CD4-positive, alpha-beta T cell treated with Interleukin-6 for 4 hours (primary cell): ENCODE results near the gene EPHA2.
"Not testable (repeated sequence)": the region's sequence is repeated elsewhere in the genome, so short reads cannot be mapped to it uniquely, and the experiment has no call there.

Experiments
- DNase-seq: peaks from one replicate; pipeline ENCODE4 v3.0.0-alpha.2; 2020; ENCODE audit warnings: mixed read lengths

EPHA2 gene

GRCh38 chr1:16117369-16117768 is 38.5 kb downstream of the EPHA2 start:
- DNase-seq = no peak

GRCh38 chr1:16116625-16117024 is 39.2 kb downstream of the EPHA2 start:
- DNase-seq = no peak

- DNase-seq = no peak
Observed at GRCh38 chr1:16116002-16116401, 39.9 kb downstream of the EPHA2 start.

GRCh38 chr1:16115468-16115983 is 40.3 kb downstream of the EPHA2 start:
- no peak for DNase-seq

GRCh38 chr1:16114527-16115467 is 41.1 kb downstream of the EPHA2 start:
- DNase-seq = no peak

- DNase-seq = no peak
Observed at GRCh38 chr1:16112596-16113555, 43.0 kb downstream of the EPHA2 start.

- no peak for DNase-seq
Observed at GRCh38 chr1:16111771-16112595, 43.9 kb downstream of the EPHA2 start.

- no peak for DNase-seq
Observed at GRCh38 chr1:16110884-16111283, 45.0 kb downstream of the EPHA2 start.

GRCh38 chr1:16110456-16110855 is 45.4 kb downstream of the EPHA2 start:
- DNase-seq = no peak

- no peak for DNase-seq
Observed at GRCh38 chr1:16109571-16109970, 46.3 kb downstream of the EPHA2 start.

- DNase-seq = not testable (repeated sequence)
Observed at GRCh38 chr1:16107039-16107438, 48.8 kb downstream of the EPHA2 start.

GRCh38 chr1:16101623-16102022 is 54.2 kb downstream of the EPHA2 start:
- no peak for DNase-seq

GRCh38 chr1:16099412-16099811 is 56.5 kb downstream of the EPHA2 start:
- DNase-seq = no peak

- DNase-seq = no peak
Observed at GRCh38 chr1:16095447-16095846, 60.4 kb downstream of the EPHA2 start.

- DNase-seq = no peak
Observed at GRCh38 chr1:16094453-16095158, 61.3 kb downstream of the EPHA2 start.

GRCh38 chr1:16093611-16094010 is 62.3 kb downstream of the EPHA2 start:
- DNase-seq = no peak

GRCh38 chr1:16092923-16093511 is 62.9 kb downstream of the EPHA2 start:
- no peak for DNase-seq

GRCh38 chr1:16092097-16092922 is 63.6 kb downstream of the EPHA2 start:
- no peak for DNase-seq

GRCh38 chr1:16091296-16091695 is 64.6 kb downstream of the EPHA2 start:
- no peak for DNase-seq

GRCh38 chr1:16090076-16090826 is 65.6 kb downstream of the EPHA2 start:
- no peak for DNase-seq
